TTC549 (cell line): ENCODE results near the gene ADAMTS17.
"Not testable (repeated sequence)": the region's sequence is repeated elsewhere in the genome, so short reads cannot be mapped to it uniquely, and the experiment has no call there.

Source experiments
- FAIRE-seq: peaks from 2 replicates; lab custom pipeline; 2012; peaks lifted over from hg19 to GRCh38; lab: Jason Lieb, UNC

Gene ADAMTS17

GRCh38 chr15:100341750-100342560 is at the start of gene ADAMTS17:
Gene ADAMTS17 (minus strand): TSS chr15:100341975. CDS start chr15:100341899, 76 bp downstream.
- FAIRE-seq: peak; percentile 92

- FAIRE-seq: no peak
These were observed 43.7 kb upstream of the ADAMTS17 start for GRCh38 chr15:100385300-100386050.

- FAIRE-seq: no peak
These were observed 42.3 kb upstream of the ADAMTS17 start for GRCh38 chr15:100384108-100384410.

- no peak for FAIRE-seq
These were observed 41.7 kb upstream of the ADAMTS17 start for GRCh38 chr15:100383302-100384107.

GRCh38 chr15:100373942-100374341 is 32.2 kb upstream of the ADAMTS17 start:
- FAIRE-seq: no peak

GRCh38 chr15:100373120-100373896 is 31.5 kb upstream of the ADAMTS17 start:
- no peak for FAIRE-seq

GRCh38 chr15:100372739-100373119 is 31.0 kb upstream of the ADAMTS17 start:
- FAIRE-seq: no peak

GRCh38 chr15:100355342-100355741 is 13.6 kb upstream of the ADAMTS17 start:
- no peak for FAIRE-seq

GRCh38 chr15:100353449-100353848 is 11.7 kb upstream of the ADAMTS17 start:
- FAIRE-seq: no peak

- no peak for FAIRE-seq
These were observed 8.9 kb upstream of the ADAMTS17 start for GRCh38 chr15:100350434-100351226.

GRCh38 chr15:100349696-100350433 is 8.1 kb upstream of the ADAMTS17 start:
- FAIRE-seq: no peak

- no peak for FAIRE-seq
These were observed 7.5 kb upstream of the ADAMTS17 start for GRCh38 chr15:100349321-100349695.

- no peak for FAIRE-seq
These were observed 6.8 kb upstream of the ADAMTS17 start for GRCh38 chr15:100348578-100348977.

GRCh38 chr15:100346866-100347512 is 5.2 kb upstream of the ADAMTS17 start:
- FAIRE-seq: no peak

- FAIRE-seq: no peak
These were observed 3.7 kb upstream of the ADAMTS17 start for GRCh38 chr15:100345438-100345837.

- FAIRE-seq: no peak
These were observed 1.5 kb upstream of the ADAMTS17 start for GRCh38 chr15:100343251-100343650.

- FAIRE-seq: no peak
These were observed 481 bp downstream of the ADAMTS17 start for GRCh38 chr15:100341239-100341749.

- FAIRE-seq: no peak
These were observed 995 bp downstream of the ADAMTS17 start for GRCh38 chr15:100340721-100341238.

GRCh38 chr15:100339999-100340398 is 1.8 kb downstream of the ADAMTS17 start:
- no peak for FAIRE-seq

GRCh38 chr15:100339451-100339850 is 2.3 kb downstream of the ADAMTS17 start:
- FAIRE-seq: not testable (repeated sequence)
